Coronary artery (tissue), 2 donors: Measurements from ENCODE around the gene DOK6.

Source experiments
- DNase-seq: peaks from one replicate; pipeline ENCODE4 v3.0.0-alpha.2; 2017; ENCODE audit warnings: low spot score
- H3K27ac ChIP-seq, 2 donors: fragments of 200-600 bp; sonication (generic); one replicate each; pipeline ENCODE4 v1.5.1; 2016 to 2019
- H3K4me3 ChIP-seq: fragments of 200-600 bp; sonication (generic); 2 replicates; pipeline ENCODE4 v1.5.1; 2016; ENCODE audit warnings: mild to moderate bottlenecking, moderate library complexity
- CTCF ChIP-seq: fragments of 200-600 bp; sonication (generic); IDR thresholded peaks from one replicate; pipeline ENCODE4 v1.5.1; 2019; ENCODE audit warnings: antibody characterized with exemption

Gene DOK6

GRCh38 chr18:69480460-69480859 lies 79.8 kb downstream of the DOK6 start:
- no peak overlapping the region for H3K4me3 ChIP-seq
- DNase-seq, result no peak
- TF ChIP-seq CTCF, result no peak
- H3K27ac ChIP-seq, result no peak overlapping the region

GRCh38 chr18:69483574-69483973 lies 82.9 kb downstream of the DOK6 start:
- TF ChIP-seq CTCF, result no peak
- no peak overlapping the region for H3K27ac ChIP-seq
- no peak for DNase-seq

GRCh38 chr18:69484699-69485396 lies 84.2 kb downstream of the DOK6 start:
- H3K27ac ChIP-seq, result no peak overlapping the region
- no peak for TF ChIP-seq CTCF
- no peak overlapping the region for H3K4me3 ChIP-seq
- no peak for DNase-seq

More at GRCh38 chr18:69483574-69483973, 82.9 kb downstream of the DOK6 start:
- no peak overlapping the region for H3K4me3 ChIP-seq

GRCh38 chr18:69487488-69488394 lies 87.1 kb downstream of the DOK6 start:
- TF ChIP-seq CTCF, result no peak

GRCh38 chr18:69490072-69490471 lies 89.4 kb downstream of the DOK6 start:
- TF ChIP-seq CTCF, result peak; percentile 15
- Histone ChIP-seq H3K27ac (no peak overlapping the region), H3K4me3 (no peak overlapping the region)
- no peak for DNase-seq

More at GRCh38 chr18:69487488-69488394, 87.1 kb downstream of the DOK6 start:
- no peak for DNase-seq
- Histone ChIP-seq H3K27ac (no peak overlapping the region), H3K4me3 (no peak overlapping the region)

- no peak for DNase-seq
- peak overlapping the region; percentile 24 for H3K4me3 ChIP-seq
- H3K27ac ChIP-seq, result no peak overlapping the region
- TF ChIP-seq CTCF, result no peak
These were observed 90.1 kb downstream of the DOK6 start for GRCh38 chr18:69490813-69491212.
